Heart left ventricle (tissue), 16 donors: ENCODE measurements around the gene RCL1. TPM values are rescaled to one million over a fixed set of nuclear protein-coding genes. Genes with fewer than 3 reads are reported as not detected.

ENCODE experiments used
- ATAC-seq, 4 donors: fragments of 200-7000 bp; cut with Tn5 transposase; one replicate each; pipeline ENCODE4 v1.9.1; 2020 to 2022; ENCODE audit warnings: moderate library complexity in 4 of 4, mild to moderate bottlenecking in 3 of 4, moderate number of reproducible peaks in 1 of 4
- DNase-seq, 5 donors: peaks; one replicate each; pipeline ENCODE4 v3.0.0-alpha.2; 2020
- H3K27ac ChIP-seq, 12 donors: fragments of 200-600 bp; sonication (generic) in 4 of 12; one replicate each; pipeline versions ENCODE4 v1.5.0 to v1.8.0; 2016 to 2022; ENCODE audit warnings: mild to moderate bottlenecking in 2 of 12
- H3K27me3 ChIP-seq, 9 donors: fragments of 200-600 bp; sonication (generic) in 2 of 9; one replicate each; pipeline versions ENCODE4 v1.5.1 to v1.8.0; 2016 to 2022; ENCODE audit warnings: mild to moderate bottlenecking in 3 of 9
- H3K36me3 ChIP-seq, 9 donors: fragments of 200-600 bp; sonication (generic) in 2 of 9; one replicate each; pipeline versions ENCODE4 v1.5.0 to v1.8.0; 2018 to 2022; ENCODE audit warnings: mild to moderate bottlenecking in 2 of 9
- H3K4me1 ChIP-seq, 12 donors: fragments of 200-600 bp; sonication (generic) in 4 of 12; one replicate each; pipeline versions ENCODE4 v1.5.0 to v1.8.0; 2016 to 2022; ENCODE audit warnings: mild to moderate bottlenecking in 3 of 12
- H3K4me3 ChIP-seq, 12 donors: fragments of 200-600 bp; sonication (generic) in 4 of 12; one replicate each; pipeline versions ENCODE4 v1.5.0 to v1.8.0; 2017 to 2022; ENCODE audit warnings: mild to moderate bottlenecking in 9 of 12, moderate library complexity in 4 of 12
- H3K9me3 ChIP-seq, 12 donors: fragments of 200-600 bp; sonication (generic) in 4 of 12; one replicate each; pipeline versions ENCODE4 v1.5.0 to v1.8.0; 2016 to 2022; ENCODE audit warnings: mild to moderate bottlenecking in 1 of 12
- CTCF ChIP-seq, 12 donors: fragments of 200-600 bp; sonication (generic) in 4 of 12; IDR thresholded peaks; one replicate each; pipeline versions ENCODE4 v1.5.0 to v1.8.0; 2018 to 2022; ENCODE audit warnings: antibody characterized with exemption in 12 of 12, mild to moderate bottlenecking in 5 of 12
- POLR2A ChIP-seq, 2 donors: fragments of 450-650 bp; IDR thresholded peaks; one replicate each; pipeline ENCODE4 v1.6.1; 2017; ENCODE audit warnings: antibody characterized with exemption in 2 of 2, mild to moderate bottlenecking in 2 of 2, moderate library complexity in 2 of 2
- WGBS, 4 donors: extraction: QIAGEN DNeasy Blood & Tissue Kit in 2 of 4; methylation state at CpG; one replicate each; pipeline versions ENCODE4 v1.1.5 to v1.1.7; 2013 to 2018; 5-methylcytosine and 5-hydroxymethylcytosine counted together
- intact Hi-C, 10 donors: fragments of 100-400 bp; cut with DNase I; formaldehyde crosslinking; loops; one replicate each; pipeline versions ENCODE4 v1.11.1 to v1.14.2; 2022
- polyA plus RNA-seq, 2 donors: library from polyadenylated mRNA; stranded (reverse); fragments of 200-250 nt; gene quantifications; one replicate each; pipeline ENCODE4 v1.2.3, GENCODE V29; 2013
- total RNA-seq, 9 donors: library from RNA; depleted of rRNA in 2 of 9; stranded (reverse); fragments of >200 nt in 2 of 9; fragmentation: NEBNext Ultra II Directional in 3 of 9; extraction: Animal tissue kit (Norgen Biotek cat#: 25700) in 3 of 9; gene quantifications; one replicate each; pipeline versions ENCODE4 v1.1.0 to v1.2.4, GENCODE V29; 2016 to 2023
- donor health status: ischemic (EF 13 %, LVEDD 7.1; RV severe dilation, severe dysfunction).
- donor health status: healthy with polysubstance abuse.
- donor health status: DM: no; HTN: yes; CAD: no.
- donor health status: DM: no; HTN: no; CAD: no.
- donor health status: ischemic (EF 25% LVEDD 6.9; RV normal size, moderate dysfunction).
- donor health status: ischemic (EF 25% LVEDD 5.7; RV mildly dilated, moderate dysfunction).
- donor health status: healthy.
- donor health status: DM: yes; HTN: yes; CAD: no.
- donor health status: ischemic (EF 35%, LVEDD 5.7; RV mildly dilated, moderate dysfunction).
- donor health status: nonischemic (EF 11% LVEDD 7.7; RV severe dilation, severe dysfunction).
- donor health status: DM: yes; HTN: yes; CAD: no.
- donor health status: PGD.
- donor health status: ischemic (EF 29% LVEDD 5.4; RV normal size, mild dysfunction).
- donor health status: nonischemic (EF 23%, LVEDD 6.1; RV moderate dilation, normal function).

The RCL1 gene
- total and polyA plus RNA-seq, 11 donors, result 3.8 to 11.3 (median 7.2) TPM

DNA sequence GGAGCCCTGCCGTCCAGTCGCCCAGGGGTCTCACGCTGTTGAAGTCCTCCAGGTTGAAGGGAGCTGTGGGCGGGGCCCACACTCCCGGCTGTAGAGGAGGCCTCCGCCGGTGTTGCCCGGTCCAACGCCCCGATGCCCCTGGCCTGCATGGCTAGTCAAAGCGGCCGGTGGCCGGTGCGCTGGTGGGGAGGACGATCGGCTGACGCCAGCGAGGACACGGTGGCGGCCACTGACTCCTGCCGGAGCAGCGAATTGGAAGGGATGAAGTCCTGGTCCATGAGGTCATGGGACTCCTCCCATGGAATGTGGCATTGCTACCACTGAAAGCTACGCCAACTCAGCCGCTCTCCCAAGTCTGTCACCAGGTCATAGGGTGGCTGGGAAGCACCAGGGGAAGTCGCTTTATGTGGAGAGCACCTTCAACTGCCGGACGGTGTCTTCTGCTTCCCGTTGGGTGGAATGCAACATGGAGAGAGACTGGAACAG is 11.8 kb downstream of the RCL1 start:
- H3K27ac ChIP-seq, result no peak overlapping the region
- TF ChIP-seq CTCF (IDR thresholded peaks at IDR 0.05) (no peak), POLR2A (IDR thresholded peaks at IDR 0.05) (no peak)
- ATAC-seq (peak in 2 of 4 donors; percentile 25 to 41), DNase-seq (no peak)
- WGBS, 4 donors, result 97 to 98% (median 98%) methylated on average over 18 to 28 of the region's 28 CpGs
- H3K36me3 ChIP-seq, result no peaks in the 10 kb centered on the region
- H3K4me1 ChIP-seq, result peaks cover 0 to 14% (median 5%) of the 10 kb centered on the region in 12 donors
- intact Hi-C loops, result no loop called here
- no peak overlapping the region for H3K4me3 ChIP-seq
- no peaks in the 10 kb centered on the region for H3K27me3 ChIP-seq
- peaks cover 0 to 21% (median 7%) of the 10 kb centered on the region in 12 donors for H3K9me3 ChIP-seq

DNA sequence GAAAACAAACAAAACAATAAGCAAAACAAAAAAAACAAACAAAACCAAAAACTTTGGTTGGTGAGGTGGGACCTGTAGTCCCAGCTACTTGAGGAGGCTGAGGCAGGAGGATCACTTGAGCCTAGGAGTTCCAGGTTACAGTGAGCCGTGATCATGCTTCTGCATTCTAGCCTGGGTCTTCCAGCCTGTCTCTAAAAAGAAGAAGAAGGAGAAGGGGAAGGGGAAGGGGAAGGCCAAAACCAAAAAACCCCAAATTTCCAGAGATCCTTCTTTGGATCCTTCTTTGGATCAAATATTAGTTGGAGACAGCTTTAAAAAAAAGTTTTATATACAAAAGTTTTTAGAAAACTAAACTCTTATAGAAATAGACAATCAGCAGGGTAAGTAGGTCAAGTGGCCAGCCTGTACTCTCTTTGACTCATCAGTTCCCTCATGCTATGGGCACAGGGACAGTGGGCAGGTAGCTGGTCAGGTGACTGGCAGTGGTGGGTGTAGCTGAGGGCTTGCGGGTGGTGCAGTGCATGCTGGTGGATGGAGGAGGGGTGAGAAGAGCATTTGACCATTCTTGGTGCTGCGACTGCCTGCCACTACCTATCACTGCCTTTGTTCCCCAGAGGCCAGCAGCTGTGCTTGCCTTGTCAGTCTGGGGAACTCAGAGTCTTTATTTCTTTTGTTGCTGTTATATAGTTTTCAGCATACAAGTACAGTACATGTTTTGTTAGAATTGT is 12.6 kb downstream of the RCL1 start:
- DNase-seq (no peak), ATAC-seq (peak in 1 of 4 donors; percentile 22)
- intact Hi-C loops, result no loop called here
- WGBS, 4 donors, result 90 to 100% (median 94%) methylated on average over 3 of the region's 3 CpGs
- Histone ChIP-seq H3K36me3 (no peaks in the 10 kb centered on the region), H3K9me3 (peaks cover 0 to 21% (median 7%) of the 10 kb centered on the region in 12 donors), H3K27ac (no peak overlapping the region), H3K4me1 (peaks cover 0 to 11% (median 0%) of the 10 kb centered on the region in 12 donors), H3K4me3 (no peak overlapping the region), H3K27me3 (no peaks in the 10 kb centered on the region)
- TF ChIP-seq CTCF (IDR thresholded peaks at IDR 0.05) (no peak), POLR2A (IDR thresholded peaks at IDR 0.05) (no peak)

DNA sequence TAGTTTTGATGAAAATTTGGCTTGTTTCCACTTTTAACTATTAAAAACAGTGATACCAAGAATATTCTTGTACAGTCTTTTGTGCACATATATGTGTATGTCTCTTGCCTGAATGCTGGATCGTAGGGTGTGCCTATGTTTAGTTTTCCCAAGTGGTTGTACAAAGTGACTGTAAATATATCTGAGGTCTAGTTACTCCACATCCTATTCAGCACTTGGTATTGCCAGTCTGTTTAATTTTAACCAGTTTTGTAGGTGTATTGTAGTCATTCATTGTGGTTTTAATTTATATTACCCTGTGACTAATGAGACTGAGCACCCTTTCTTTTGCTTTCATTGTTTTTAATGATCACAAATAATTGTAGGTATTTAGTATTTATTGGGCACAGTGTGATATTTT is 17.8 kb downstream of the RCL1 start:
- Histone ChIP-seq H3K4me3 (no peak overlapping the region), H3K36me3 (no peaks in the 10 kb centered on the region), H3K27ac (no peak overlapping the region), H3K9me3 (peaks cover 0 to 41% (median 12%) of the 10 kb centered on the region in 12 donors), H3K4me1 (peaks cover 0 to 18% (median 0%) of the 10 kb centered on the region in 12 donors), H3K27me3 (no peaks in the 10 kb centered on the region)
- TF ChIP-seq CTCF (IDR thresholded peaks at IDR 0.05) (no peak), POLR2A (IDR thresholded peaks at IDR 0.05) (no peak)
- no peak for DNase-seq
- ATAC-seq, result no peak
- intact Hi-C loops, result no loop called here
- 76 to 80% (median 77%) methylated on average over 1 of the region's 1 CpG for WGBS, 4 donors

DNA sequence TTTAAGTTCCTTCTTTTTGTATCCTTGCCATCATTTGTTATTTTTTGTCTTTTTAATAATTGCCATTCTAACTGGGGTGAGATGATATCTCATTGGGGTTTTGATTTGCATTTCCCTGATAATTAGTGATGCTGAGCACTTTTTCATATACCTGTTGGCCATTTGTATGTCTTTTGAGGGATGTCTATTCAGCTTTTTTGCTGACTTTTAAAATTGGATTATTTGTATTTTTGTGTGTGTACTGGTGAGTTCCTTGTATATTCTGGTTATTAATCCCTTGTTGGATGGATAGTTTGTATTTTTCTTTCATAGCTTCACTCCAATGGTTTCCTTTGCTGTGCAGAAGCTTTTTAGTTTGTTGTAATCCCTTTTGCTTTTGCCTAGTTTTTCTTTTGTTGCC is 19.1 kb downstream of the RCL1 start:
- Histone ChIP-seq H3K9me3 (peaks cover 0 to 36% (median 7%) of the 10 kb centered on the region in 12 donors), H3K36me3 (no peaks in the 10 kb centered on the region), H3K27me3 (no peaks in the 10 kb centered on the region), H3K4me3 (no peak overlapping the region), H3K27ac (no peak overlapping the region), H3K4me1 (peaks cover 0 to 20% (median 0%) of the 10 kb centered on the region in 12 donors)
- intact Hi-C loops, result no loop called here
- DNase-seq, result no peak
- no peak for TF ChIP-seq CTCF (IDR thresholded peaks at IDR 0.05)
- no peak for TF ChIP-seq POLR2A (IDR thresholded peaks at IDR 0.05)
- no peak for ATAC-seq
